Adrenal gland (tissue), 12 donors: ENCODE measurements around the gene TECPR1. TPM values are rescaled to one million over a fixed set of nuclear protein-coding genes. Genes with fewer than 3 reads are reported as not detected.

ENCODE experiments used
- DNase-seq, 7 donors: peaks; one replicate each; pipeline ENCODE4 v3.0.0-alpha.2; 2019 to 2020
- H3K27ac ChIP-seq, 5 donors: fragments of 200-600 bp; sonication (generic) in 4 of 5; 1 replicate in 3 of 5; 2 replicates in 2 of 5; pipeline versions ENCODE4 v1.5.1 to v1.8.0; 2016 to 2020; ENCODE audit warnings: mild to moderate bottlenecking in 1 of 5
- H3K27me3 ChIP-seq: fragments of 200-600 bp; 2 replicates; pipeline ENCODE4 v1.8.0; 2021
- H3K36me3 ChIP-seq, 2 donors: fragments of 200-600 bp; replicated peaks in 1 of 2; 1 replicate in 1 of 2; 2 replicates in 1 of 2; pipeline versions ENCODE4 v1.5.1 to v1.8.0; 2018 to 2022
- H3K4me1 ChIP-seq, 2 donors: fragments of 200-600 bp; replicated peaks in 1 of 2; 1 replicate in 1 of 2; 2 replicates in 1 of 2; pipeline versions ENCODE4 v1.5.1 to v1.8.0; 2018 to 2021
- H3K4me3 ChIP-seq, 4 donors: fragments of 200-600 bp; sonication (generic) in 3 of 4; one replicate each; pipeline ENCODE4 v1.5.1; 2016 to 2018
- H3K9me3 ChIP-seq, 3 donors: fragments of 200-600 bp; sonication (generic) in 1 of 3; replicated peaks in 1 of 3; 1 replicate in 2 of 3; 2 replicates in 1 of 3; pipeline versions ENCODE4 v1.5.1 to v1.8.0; 2016 to 2021
- POLR2A ChIP-seq, 2 donors: fragments of 450-650 bp; IDR thresholded peaks; one replicate each; pipeline ENCODE4 v1.6.1; 2017; ENCODE audit warnings: antibody characterized with exemption in 2 of 2, mild to moderate bottlenecking in 2 of 2, moderate library complexity in 1 of 2
- WGBS, 4 donors: extraction: QIAGEN DNeasy Blood & Tissue Kit in 2 of 4; methylation state at CpG; one replicate each; pipeline versions ENCODE4 v1.1.5 to v1.1.7; 2013 to 2017; 5-methylcytosine and 5-hydroxymethylcytosine counted together
- intact Hi-C, 2 donors: fragments of 100-400 bp; cut with DNase I; formaldehyde crosslinking; loops; one replicate each; pipeline versions ENCODE4 v1.14.1 to v1.15.0; 2022 to 2023
- polyA plus RNA-seq, 3 donors: library from polyadenylated mRNA; stranded (reverse); fragments of 200-250 nt in 2 of 3; fragments of 350-450 nt in 1 of 3; fragmentation: Illumina TruSeq in 1 of 3; extraction: RNeasy Lipid Tissue Mini Kit (QIAGEN cat#74804) in 1 of 3; gene quantifications; one replicate each; pipeline ENCODE4 v1.2.3, GENCODE V29; 2013 to 2014
- total RNA-seq, 9 donors: library from RNA; depleted of rRNA in 4 of 9; stranded (reverse); fragments of >200 nt in 4 of 9; fragments of 120-200 nt in 1 of 9; fragmentation: NEBNext Ultra II Directional in 1 of 9; extraction: Animal tissue kit (Norgen Biotek cat#: 25700) in 1 of 9; gene quantifications; one replicate each; pipeline versions ENCODE4 v1.1.0 to v1.2.4, GENCODE V29; 2013 to 2023
- TF ChIP-seq, protein P1 (sequence below), 6 experiments: fragments of 450-650 bp in 4 of 6; fragments of 200-600 bp in 2 of 6; sonication (generic) in 1 of 6; IDR thresholded peaks; 1 replicate in 5 of 6; 2 replicates in 1 of 6; pipeline versions ENCODE4 v1.5.1 to v1.8.0; 2016 to 2021; ENCODE audit warnings: antibody characterized with exemption in 6 of 6, mild to moderate bottlenecking in 2 of 6, moderate library complexity in 1 of 6
- donor health status: healthy with polysubstance abuse.
- donor health status: Bipolar disorder and iron deficiency.
- donor health status: DM: yes; HTN: yes; CAD: no.
- donor health status: DM: no; HTN: no; CAD: no.
- donor health status: DM: no; HTN: no; CAD: no.
- donor health status: DM: yes; HTN: yes; CAD: no.

Gene TECPR1
- total and polyA plus RNA-seq, 12 donors: 6.2 to 36.4 (median 16.9) TPM

DNA sequence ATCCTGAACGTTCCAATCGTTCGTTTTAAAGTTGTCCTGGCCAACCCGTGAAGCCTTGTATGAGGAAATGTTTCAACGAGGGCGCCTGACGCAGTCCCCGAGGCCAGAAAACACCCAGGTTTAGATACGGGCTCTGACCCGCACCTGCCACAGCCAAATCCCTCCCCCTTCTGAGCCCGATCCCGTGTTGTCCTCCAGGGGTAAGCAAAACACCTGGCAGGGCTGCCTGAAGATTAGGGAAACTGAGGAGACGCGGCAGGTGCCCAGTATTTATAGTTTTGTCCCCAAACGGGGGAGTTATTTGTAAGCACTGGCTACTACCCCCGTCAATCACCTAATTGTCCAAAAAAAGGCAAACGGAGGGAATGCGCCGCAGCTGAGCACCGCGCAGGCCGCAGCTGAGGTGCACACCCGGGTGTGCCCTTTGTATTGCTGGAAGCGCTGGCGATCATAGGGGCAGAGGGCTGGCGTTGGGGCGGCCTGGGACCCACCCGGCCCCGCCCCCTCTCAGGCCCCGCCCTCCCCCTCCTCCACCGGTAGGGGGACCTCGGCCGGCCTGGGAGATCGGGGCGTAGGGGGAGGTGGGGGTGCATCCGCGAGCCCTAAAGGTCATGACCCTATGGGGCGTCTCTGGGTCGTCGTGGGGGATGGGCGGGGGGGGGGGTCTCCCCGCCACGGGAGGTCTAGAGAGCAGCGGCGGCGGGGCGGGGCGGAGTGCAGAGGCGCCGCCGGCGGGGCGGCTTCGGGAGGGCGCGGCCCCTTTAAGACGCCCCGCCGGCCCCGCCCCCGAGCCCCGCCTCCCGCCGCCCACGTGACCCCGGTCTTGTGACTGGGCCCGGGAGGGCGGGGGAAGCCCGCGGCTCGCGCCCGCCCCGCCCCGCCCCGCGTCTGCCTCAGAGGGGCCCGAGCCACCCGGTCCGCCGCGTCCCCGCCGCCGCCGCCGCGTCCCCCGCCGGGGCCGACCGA, 29.0 kb upstream of the TECPR1 start, which contains the start of gene BRI3:
BRI3 (plus strand) TSS at position 896 of the 966 bp plus-strand sequence. CDS start 110 bp downstream, outside the sequence.
- H3K4me1 ChIP-seq: peaks cover 38 to 41% of the 10 kb centered on the region in 2 donors
- no peaks in the 10 kb centered on the region for H3K27me3 ChIP-seq
- peak within 1 kb of the TSS; percentile 80 to 98 (median 91) for H3K27ac ChIP-seq
- DNase-seq: peak; percentile 89 to 97 (median 94)
- TF ChIP-seq, protein P1, sequence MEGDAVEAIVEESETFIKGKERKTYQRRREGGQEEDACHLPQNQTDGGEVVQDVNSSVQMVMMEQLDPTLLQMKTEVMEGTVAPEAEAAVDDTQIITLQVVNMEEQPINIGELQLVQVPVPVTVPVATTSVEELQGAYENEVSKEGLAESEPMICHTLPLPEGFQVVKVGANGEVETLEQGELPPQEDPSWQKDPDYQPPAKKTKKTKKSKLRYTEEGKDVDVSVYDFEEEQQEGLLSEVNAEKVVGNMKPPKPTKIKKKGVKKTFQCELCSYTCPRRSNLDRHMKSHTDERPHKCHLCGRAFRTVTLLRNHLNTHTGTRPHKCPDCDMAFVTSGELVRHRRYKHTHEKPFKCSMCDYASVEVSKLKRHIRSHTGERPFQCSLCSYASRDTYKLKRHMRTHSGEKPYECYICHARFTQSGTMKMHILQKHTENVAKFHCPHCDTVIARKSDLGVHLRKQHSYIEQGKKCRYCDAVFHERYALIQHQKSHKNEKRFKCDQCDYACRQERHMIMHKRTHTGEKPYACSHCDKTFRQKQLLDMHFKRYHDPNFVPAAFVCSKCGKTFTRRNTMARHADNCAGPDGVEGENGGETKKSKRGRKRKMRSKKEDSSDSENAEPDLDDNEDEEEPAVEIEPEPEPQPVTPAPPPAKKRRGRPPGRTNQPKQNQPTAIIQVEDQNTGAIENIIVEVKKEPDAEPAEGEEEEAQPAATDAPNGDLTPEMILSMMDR (IDR thresholded peaks at IDR 0.05): peak in 2 of 6 experiments; percentile 21 to 40
- peak; percentile 92 to 96 for TF ChIP-seq POLR2A (IDR thresholded peaks at IDR 0.05)
- intact Hi-C loops: no loop called here
- no peaks in the 10 kb centered on the region for H3K9me3 ChIP-seq
- peak within 1 kb of the TSS; percentile 1 to 91 (median 69) for H3K4me3 ChIP-seq
- H3K36me3 ChIP-seq: no peaks in the 10 kb centered on the region
- WGBS, 4 donors: 1 to 2% (median 1%) methylated on average over 16 to 84 of the region's 92 CpGs

DNA sequence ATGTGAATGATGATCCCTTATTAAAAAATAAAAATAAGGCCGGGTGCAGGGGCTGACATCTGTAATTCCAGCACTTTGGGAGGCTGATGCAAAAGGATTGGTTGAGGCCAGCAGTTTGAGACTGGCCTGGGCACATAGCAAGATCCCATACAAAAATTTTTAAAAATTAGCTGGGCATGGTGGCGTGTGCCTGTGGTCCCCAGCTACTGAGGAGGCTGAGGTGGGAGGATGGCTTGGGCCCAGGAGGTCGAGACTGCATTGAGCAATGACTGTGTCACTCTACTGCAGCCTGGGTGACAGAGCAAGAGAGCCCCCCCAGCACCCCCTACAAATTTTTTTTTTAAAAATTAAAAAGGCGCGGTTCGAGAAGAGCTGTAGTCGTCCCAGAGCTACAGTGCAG, 28.3 kb upstream of the TECPR1 start:
- Histone ChIP-seq H3K36me3 (no peaks in the 10 kb centered on the region), H3K27ac (peak overlapping the region in 3 of 5 donors; percentile 73 to 98 (median 90)), H3K9me3 (no peaks in the 10 kb centered on the region), H3K4me1 (peaks cover 30 to 33% of the 10 kb centered on the region in 2 donors), H3K27me3 (no peaks in the 10 kb centered on the region), H3K4me3 (peak overlapping the region in 1 of 4 donors; percentile 73)
- 48 to 59% (median 52%) methylated on average over 7 of the region's 7 CpGs for WGBS, 4 donors
- DNase-seq: no peak
- intact Hi-C loops: no loop called here
- no peak for TF ChIP-seq POLR2A (IDR thresholded peaks at IDR 0.05)
- TF ChIP-seq, protein P1 (IDR thresholded peaks at IDR 0.05): no peak

DNA sequence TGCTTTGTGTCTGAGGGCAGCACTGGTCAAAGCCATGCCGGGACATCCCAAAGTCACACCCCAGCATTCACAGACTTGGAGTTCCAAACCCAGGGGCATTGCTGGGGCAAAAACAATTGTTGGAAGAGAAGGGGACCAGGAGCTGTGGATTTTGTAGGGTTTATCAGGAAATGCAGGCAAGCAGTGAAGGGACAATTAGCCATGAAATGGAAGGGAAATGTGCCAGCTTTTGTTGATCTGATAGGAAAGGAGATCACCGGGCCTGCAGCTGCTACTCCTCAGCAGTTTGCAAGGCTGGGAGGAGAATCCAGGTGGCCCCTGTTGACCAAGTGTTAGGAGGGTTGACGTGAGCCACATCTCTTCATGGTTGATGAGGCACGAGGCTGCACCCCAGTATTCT, 26.9 kb upstream of the TECPR1 start:
- H3K9me3 ChIP-seq: no peaks in the 10 kb centered on the region
- WGBS, 4 donors: 69 to 91% (median 79%) methylated on average over 4 of the region's 4 CpGs
- no peak overlapping the region for H3K27ac ChIP-seq
- DNase-seq: no peak
- peaks cover 17 to 20% of the 10 kb centered on the region in 2 donors for H3K4me1 ChIP-seq
- no peaks in the 10 kb centered on the region for H3K36me3 ChIP-seq
- intact Hi-C loops: no loop called here
- H3K4me3 ChIP-seq: no peak overlapping the region
- H3K27me3 ChIP-seq: no peaks in the 10 kb centered on the region
- TF ChIP-seq, protein P1 (IDR thresholded peaks at IDR 0.05): no peak
- no peak for TF ChIP-seq POLR2A (IDR thresholded peaks at IDR 0.05)

DNA sequence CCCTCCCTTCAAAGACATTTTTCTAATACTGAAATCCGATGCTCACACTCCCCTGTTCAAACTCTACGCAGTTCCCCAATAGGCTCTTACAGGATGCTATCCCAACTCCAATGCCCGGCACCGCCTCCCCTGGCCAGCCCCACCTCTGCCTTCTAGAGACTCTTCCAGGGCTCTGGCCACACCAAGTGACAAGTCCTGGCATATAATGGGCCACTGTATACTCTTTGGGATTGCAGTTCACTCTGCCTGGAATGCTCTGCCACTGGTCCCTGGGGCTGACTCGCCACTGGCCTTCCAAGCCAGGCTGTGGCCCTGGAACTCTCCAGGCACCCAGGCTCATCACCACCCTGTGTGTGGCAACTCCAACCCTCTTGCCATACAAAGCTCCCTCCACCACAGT, 26.4 kb upstream of the TECPR1 start:
- TF ChIP-seq, protein P1 (IDR thresholded peaks at IDR 0.05): no peak
- TF ChIP-seq POLR2A (IDR thresholded peaks at IDR 0.05): no peak
- no peak overlapping the region for H3K27ac ChIP-seq
- H3K9me3 ChIP-seq: no peaks in the 10 kb centered on the region
- peak in 1 of 7 donors; percentile 29 for DNase-seq
- 87 to 91% (median 90%) methylated on average over 4 to 5 of the region's 5 CpGs for WGBS, 4 donors
- intact Hi-C loops: no loop called here
- H3K4me3 ChIP-seq: no peak overlapping the region
- peaks cover 12 to 14% of the 10 kb centered on the region in 2 donors for H3K4me1 ChIP-seq
- H3K27me3 ChIP-seq: no peaks in the 10 kb centered on the region
- H3K36me3 ChIP-seq: no peaks in the 10 kb centered on the region
